ENCODE data around the gene EPB41L1.

Gene EPB41L1

GRCh38 chr20:36238153-36238552 is 83.6 kb downstream of the EPB41L1 start:
- ChIA-PET POLR2A (interaction anchor here (1.6 kb wide), 1 partner anchor 12 kb away, joined by 4 read pairs; no protein-coding TSS in a partner anchor), CTCF (interaction anchor here (1.0 to 2.6 kb wide), 4 partner anchors 35 to 201 kb away, joined by 3 to 9 read pairs (median 8); no protein-coding TSS in a partner anchor)
- H3K27ac ChIP-seq (ENCODE audit: extremely low read depth, low read depth, low read length) = no peak overlapping the region
- H3K9me3 ChIP-seq (ENCODE audit: control insufficient read depth, insufficient read depth, low read depth, low read length) = no peaks in the 10 kb centered on the region
- no peaks in the 10 kb centered on the region for H3K4me1 ChIP-seq (ENCODE audit: control insufficient read depth, insufficient read depth, low read length)
- TF ChIP-seq ZNF501 (tag by site-specific recombination; IDR thresholded peaks at IDR 0.05) = no peak
- TF ChIP-seq ZNF639 (tag by site-specific recombination; IDR thresholded peaks at IDR 0.05) = no peak
- TF ChIP-seq ZNF449 (tag by site-specific recombination; IDR thresholded peaks at IDR 0.05) = no peak
- TF ChIP-seq ZNF169 (tag by site-specific recombination; IDR thresholded peaks at IDR 0.05) = no peak
- no peak for TF ChIP-seq ZNF391 (tag by site-specific recombination; IDR thresholded peaks at IDR 0.05; ENCODE audit: borderline replicate concordance, low read depth)
- TF ChIP-seq ZNF350 (tag by site-specific recombination; IDR thresholded peaks at IDR 0.05) = no peak
- no peak for TF ChIP-seq ZNF600 (tag by site-specific recombination; IDR thresholded peaks at IDR 0.05)
- TF ChIP-seq KLF8 (tag by site-specific recombination; IDR thresholded peaks at IDR 0.05) = no peak
- TF ChIP-seq GLIS2 (tag by site-specific recombination; IDR thresholded peaks at IDR 0.05) = no peak
- TF ChIP-seq ZNF548 (tag by site-specific recombination; IDR thresholded peaks at IDR 0.05) = no peak
- TF ChIP-seq ZNF26 (tag by site-specific recombination; IDR thresholded peaks at IDR 0.05) = no peak
- no peak for TF ChIP-seq HIC1 (tag by site-specific recombination; IDR thresholded peaks at IDR 0.05)
- no peak for TF ChIP-seq ZNF324 (tag by site-specific recombination; IDR thresholded peaks at IDR 0.05)
- no peak for TF ChIP-seq ZNF202 (tag by site-specific recombination; IDR thresholded peaks at IDR 0.05; ENCODE audit: borderline replicate concordance)
- TF ChIP-seq ZBTB1 (tag by site-specific recombination; IDR thresholded peaks at IDR 0.05) = no peak
- no peak for TF ChIP-seq ZBTB26 (tag by site-specific recombination; optimal IDR thresholded peaks at IDR 0.05)
- no peak for TF ChIP-seq ZNF596 (tag by site-specific recombination; IDR thresholded peaks at IDR 0.05)
- no peak for TF ChIP-seq ZNF561 (tag by site-specific recombination; IDR thresholded peaks at IDR 0.05; ENCODE audit: borderline replicate concordance)
- H3K4me3 ChIP-seq (ENCODE audit: low read depth, low read length) = no peak overlapping the region
- peaks cover 21 to 52% of the 10 kb centered on the region in 2 experiments for H3K36me3 ChIP-seq (ENCODE audit: control insufficient read depth in 2 of 2, insufficient read depth in 1 of 2, low read length in 2 of 2)
